BLaER1 (cell line): ENCODE data around the gene ARRB2.
A peak's percentile ranks its signal among the peaks of the same experiment; 100 is the strongest.

Experiments used
- H3K27ac ChIP-seq: shearing (Covaris generic); formaldehyde crosslinking; 2 replicates; pipeline ENCODE4 v1.8.1; 2022
- H3K27me3 ChIP-seq: shearing (Covaris generic); formaldehyde crosslinking; 2 replicates; pipeline ENCODE4 v1.8.1; 2022
- H3K36me3 ChIP-seq: shearing (Covaris generic); formaldehyde crosslinking; 2 replicates; pipeline ENCODE4 v1.8.1; 2022
- H3K4me1 ChIP-seq: shearing (Covaris generic); formaldehyde crosslinking; 2 replicates; pipeline ENCODE4 v1.8.1; 2022
- H3K4me2 ChIP-seq: shearing (Covaris generic); formaldehyde crosslinking; 2 replicates; pipeline ENCODE4 v1.8.1; 2022
- H3K4me3 ChIP-seq: shearing (Covaris generic); formaldehyde crosslinking; 2 replicates; pipeline ENCODE4 v1.8.1; 2022
- H3K9ac ChIP-seq: shearing (Covaris generic); formaldehyde crosslinking; 2 replicates; pipeline ENCODE4 v1.8.1; 2022
- H3K9me3 ChIP-seq: shearing (Covaris generic); formaldehyde crosslinking; 2 replicates; pipeline ENCODE4 v1.8.1; 2022
- H4K20me1 ChIP-seq: shearing (Covaris generic); formaldehyde crosslinking; 2 replicates; pipeline ENCODE4 v1.8.1; 2022
- Cebpa-rat ChIP-seq: shearing (Covaris generic); IDR thresholded peaks from 2 replicates; pipeline ENCODE4 v1.8.1; 2022

Gene ARRB2

DNA sequence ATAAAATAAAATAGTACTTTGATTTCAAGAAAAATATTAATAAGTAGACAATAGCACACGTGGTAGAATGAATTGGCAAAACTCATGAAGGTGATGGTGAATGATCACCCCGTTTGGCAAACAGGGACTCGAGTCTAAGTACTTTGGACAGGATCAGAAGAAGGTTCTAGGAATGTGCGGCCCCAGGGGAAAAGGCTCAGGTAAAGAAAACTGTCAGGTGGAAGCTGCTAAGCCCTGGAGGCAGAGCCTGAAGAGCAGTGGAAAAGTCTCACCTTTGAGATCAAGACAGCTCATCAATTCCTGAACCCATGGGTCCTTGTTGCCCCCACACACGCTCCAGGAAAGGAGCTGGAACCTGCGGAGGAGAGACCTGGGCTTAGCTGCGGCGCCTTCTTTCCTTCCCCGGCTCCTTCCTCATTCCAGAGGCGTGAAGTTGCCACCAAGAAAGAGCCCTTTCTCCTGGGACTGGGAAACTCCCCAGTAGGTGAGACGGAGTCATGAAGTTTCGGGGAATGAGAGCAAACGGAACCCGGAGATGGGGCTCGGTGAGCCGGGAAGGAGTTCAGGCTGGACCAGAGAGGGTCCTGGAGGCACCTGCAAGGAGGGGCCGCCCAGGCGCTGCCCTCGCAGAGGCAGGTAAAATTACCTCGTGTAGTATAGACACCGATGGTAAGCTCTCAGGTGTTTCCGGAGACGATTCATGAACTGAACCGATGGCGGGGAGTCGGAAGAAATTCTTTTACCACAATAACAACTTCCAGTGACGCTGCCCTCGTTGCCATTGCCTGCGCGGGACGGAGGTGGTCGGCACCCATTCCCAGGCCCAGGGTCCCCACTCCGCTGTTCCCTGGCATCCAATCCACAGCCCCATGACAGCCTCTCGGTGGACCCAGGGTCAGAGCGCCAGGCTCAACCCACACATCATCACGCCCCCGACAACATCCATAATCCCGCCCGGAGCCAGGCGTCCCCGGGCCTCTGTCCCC, 28.0 kb downstream of the ARRB2 start:
- TF ChIP-seq Cebpa-rat, result no peak
- H3K27ac ChIP-seq, result no peak overlapping the region
- H3K27me3 ChIP-seq, result peaks cover 76% of the 10 kb centered on the region
- H3K9ac ChIP-seq, result no peak overlapping the region
- peak overlapping the region; percentile 99 for H3K4me2 ChIP-seq
- H3K9me3 ChIP-seq, result no peaks in the 10 kb centered on the region
- H4K20me1 ChIP-seq, result peaks cover 28% of the 10 kb centered on the region
- H3K4me1 ChIP-seq, result peaks cover 45% of the 10 kb centered on the region
- peak overlapping the region; percentile 80 for H3K4me3 ChIP-seq
- H3K36me3 ChIP-seq, result no peaks in the 10 kb centered on the region

DNA sequence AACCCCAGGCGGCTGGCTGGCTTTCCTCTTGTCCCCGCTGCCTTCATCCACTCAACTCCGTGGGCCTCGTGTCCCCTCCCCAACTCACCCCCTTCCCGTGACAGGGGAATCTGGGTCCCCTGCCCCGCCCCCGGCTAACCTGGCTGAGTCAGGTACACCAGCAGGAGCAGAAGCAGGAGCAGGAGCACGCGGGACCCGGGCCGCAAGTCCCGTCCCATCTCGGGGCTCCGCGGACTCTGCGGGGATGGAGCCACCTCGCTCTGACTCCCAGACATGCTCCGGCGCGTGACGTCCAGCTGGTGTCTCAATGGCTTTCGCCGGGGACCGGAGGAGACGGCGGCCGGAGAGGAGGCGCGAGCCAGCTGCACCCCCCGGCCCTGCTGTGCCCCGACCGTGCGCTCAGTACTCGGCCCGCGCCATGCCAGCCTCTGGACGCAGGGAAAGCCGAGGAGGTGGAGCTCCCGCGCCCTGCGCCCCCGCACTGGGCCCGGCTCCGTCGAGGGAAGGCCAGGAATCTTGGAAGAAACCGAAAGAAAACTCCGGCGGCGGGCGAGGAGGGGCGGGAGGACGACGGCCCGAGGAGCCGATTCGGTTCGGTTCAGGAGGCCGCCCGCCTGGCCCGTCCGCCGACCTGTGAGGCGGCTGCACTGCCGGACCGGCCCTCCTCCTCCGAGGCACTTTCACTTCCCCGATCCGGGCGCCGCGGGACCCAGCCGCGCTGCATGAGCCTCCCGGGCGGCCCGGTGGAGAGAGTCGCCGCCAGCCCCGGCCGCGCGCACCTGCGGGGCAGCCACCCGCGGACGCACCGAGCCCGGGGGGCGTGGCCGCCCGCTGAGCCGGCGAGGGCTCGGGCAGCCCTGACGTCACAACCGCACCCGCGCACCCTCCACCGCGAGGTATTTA, 28.9 kb downstream of the ARRB2 start, which contains the start of the genes CXCL16 and ZMYND15:
CXCL16 (minus strand) TSS at position 807 of the 903 bp plus-strand sequence; CDS start at position 218, 589 bp downstream.
ZMYND15 (plus strand) TSS at position 712 of the 903 bp plus-strand sequence. CDS start 716 bp downstream, outside the sequence.
- H3K4me2 ChIP-seq, result peak within 1 kb of the TSS; percentile 99
- no peaks in the 10 kb centered on the region for H3K9me3 ChIP-seq
- H3K27ac ChIP-seq, result peak within 1 kb of the TSS; percentile 14; the same call in 1 of the 2 replicates
- H3K4me3 ChIP-seq, result peak within 1 kb of the TSS; percentile 80
- H3K36me3 ChIP-seq, result no peaks in the 10 kb centered on the region
- H3K9ac ChIP-seq, result peak within 1 kb of the TSS; percentile 66
- peaks cover 28% of the 10 kb centered on the region for H4K20me1 ChIP-seq
- peaks cover 48% of the 10 kb centered on the region for H3K4me1 ChIP-seq
- peaks cover 76% of the 10 kb centered on the region for H3K27me3 ChIP-seq
- no peak for TF ChIP-seq Cebpa-rat

DNA sequence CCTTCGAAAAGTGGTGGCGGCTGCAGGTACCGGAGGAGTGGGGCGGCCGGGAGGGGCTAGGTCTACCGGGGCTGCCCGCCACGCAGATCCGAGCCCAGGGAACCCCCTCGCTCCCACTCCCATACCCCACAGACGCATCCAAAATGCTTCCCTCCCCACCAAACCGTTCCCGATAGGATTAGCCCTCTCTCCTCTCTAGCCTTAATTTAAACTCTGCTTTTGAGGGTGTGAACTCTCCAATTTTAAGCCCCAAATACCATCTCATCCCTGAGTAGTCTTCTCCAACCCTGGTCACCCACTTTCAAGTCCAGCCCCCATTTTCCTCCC, 29.6 kb downstream of the ARRB2 start:
- no peak for TF ChIP-seq Cebpa-rat
- Histone ChIP-seq H3K9me3 (no peaks in the 10 kb centered on the region), H3K36me3 (no peaks in the 10 kb centered on the region), H3K4me1 (peaks cover 54% of the 10 kb centered on the region), H3K9ac (peak overlapping the region; percentile 66; the same call in 1 of the 2 replicates), H3K4me3 (peak overlapping the region; percentile 80), H3K27ac (no peak overlapping the region), H3K4me2 (peak overlapping the region; percentile 99), H4K20me1 (peaks cover 28% of the 10 kb centered on the region), H3K27me3 (peaks cover 76% of the 10 kb centered on the region)

DNA sequence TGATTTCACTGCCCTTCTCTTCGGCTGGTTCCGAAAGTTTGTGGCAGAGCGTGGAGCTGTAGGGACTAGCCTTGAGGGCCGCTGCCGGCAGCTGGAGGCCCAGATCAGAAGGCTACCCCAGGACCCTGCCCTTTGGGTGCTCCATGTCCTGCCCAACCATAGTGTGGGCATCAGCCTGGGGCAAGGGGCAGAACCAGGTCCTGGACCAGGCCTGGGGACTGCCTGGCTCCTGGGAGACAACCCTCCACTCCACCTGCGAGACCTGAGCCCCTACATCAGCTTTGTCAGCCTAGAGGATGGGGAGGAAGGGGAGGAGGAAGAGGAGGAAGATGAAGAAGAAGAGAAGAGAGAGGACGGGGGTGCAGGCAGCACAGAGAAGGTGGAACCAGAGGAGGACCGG, 30.2 kb downstream of the ARRB2 start:
- H3K4me3 ChIP-seq, result no peak overlapping the region
- peaks cover 74% of the 10 kb centered on the region for H3K27me3 ChIP-seq
- H3K36me3 ChIP-seq, result no peaks in the 10 kb centered on the region
- no peak overlapping the region for H3K9ac ChIP-seq
- no peak for TF ChIP-seq Cebpa-rat
- H3K9me3 ChIP-seq, result no peaks in the 10 kb centered on the region
- peaks cover 28% of the 10 kb centered on the region for H4K20me1 ChIP-seq
- H3K4me2 ChIP-seq, result no peak overlapping the region
- H3K27ac ChIP-seq, result no peak overlapping the region
- peaks cover 60% of the 10 kb centered on the region for H3K4me1 ChIP-seq

DNA sequence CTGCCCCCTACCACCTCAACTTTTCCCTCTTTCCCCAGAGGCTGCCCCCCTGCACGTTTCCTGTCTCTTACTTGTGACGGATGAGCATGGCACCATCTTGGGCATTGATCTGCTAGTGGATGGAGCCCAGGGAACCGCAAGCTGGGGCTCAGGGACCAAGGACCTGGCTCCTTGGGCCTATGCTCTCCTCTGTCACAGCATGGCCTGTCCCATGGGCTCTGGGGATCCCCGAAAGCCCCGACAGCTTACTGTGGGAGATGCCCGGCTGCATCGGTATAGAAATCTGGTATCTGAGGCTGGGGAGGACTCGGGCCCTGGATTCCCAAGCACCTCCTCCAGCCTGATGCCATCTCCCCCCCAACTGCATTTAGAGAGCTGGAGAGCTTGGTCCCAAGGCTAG, 31.1 kb downstream of the ARRB2 start:
- H3K4me3 ChIP-seq, result no peak overlapping the region
- H3K27ac ChIP-seq, result no peak overlapping the region
- peaks cover 59% of the 10 kb centered on the region for H3K4me1 ChIP-seq
- H3K9me3 ChIP-seq, result no peaks in the 10 kb centered on the region
- no peaks in the 10 kb centered on the region for H3K36me3 ChIP-seq
- no peak overlapping the region for H3K9ac ChIP-seq
- TF ChIP-seq Cebpa-rat, result no peak
- H4K20me1 ChIP-seq, result peaks cover 28% of the 10 kb centered on the region
- H3K4me2 ChIP-seq, result no peak overlapping the region
- H3K27me3 ChIP-seq, result peaks cover 64% of the 10 kb centered on the region

DNA sequence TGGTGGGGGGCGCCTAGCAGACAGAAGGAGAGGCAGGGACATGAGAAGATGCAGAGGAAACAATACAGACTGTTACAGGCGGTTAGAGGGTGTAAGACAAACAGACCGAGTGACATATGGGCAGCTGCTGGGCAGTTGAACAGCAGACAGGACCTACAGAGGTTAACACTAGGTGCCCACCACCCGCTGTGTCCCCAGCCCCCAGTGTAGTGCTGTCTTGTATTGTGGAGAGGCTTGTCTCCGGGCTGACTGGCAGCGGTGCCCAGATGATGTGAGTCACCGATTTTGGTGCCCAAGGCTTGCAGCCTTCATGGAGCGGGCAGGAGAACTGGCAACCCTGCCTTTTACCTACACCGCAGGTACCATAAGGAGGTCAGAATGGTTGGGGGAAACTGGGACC, 31.7 kb downstream of the ARRB2 start:
- Histone ChIP-seq H3K27ac (no peak overlapping the region), H3K27me3 (peaks cover 58% of the 10 kb centered on the region), H3K9ac (no peak overlapping the region), H3K4me2 (peak overlapping the region; percentile 68), H3K4me3 (no peak overlapping the region), H4K20me1 (peaks cover 28% of the 10 kb centered on the region), H3K4me1 (peaks cover 65% of the 10 kb centered on the region), H3K36me3 (no peaks in the 10 kb centered on the region), H3K9me3 (no peaks in the 10 kb centered on the region)
- TF ChIP-seq Cebpa-rat, result no peak

DNA sequence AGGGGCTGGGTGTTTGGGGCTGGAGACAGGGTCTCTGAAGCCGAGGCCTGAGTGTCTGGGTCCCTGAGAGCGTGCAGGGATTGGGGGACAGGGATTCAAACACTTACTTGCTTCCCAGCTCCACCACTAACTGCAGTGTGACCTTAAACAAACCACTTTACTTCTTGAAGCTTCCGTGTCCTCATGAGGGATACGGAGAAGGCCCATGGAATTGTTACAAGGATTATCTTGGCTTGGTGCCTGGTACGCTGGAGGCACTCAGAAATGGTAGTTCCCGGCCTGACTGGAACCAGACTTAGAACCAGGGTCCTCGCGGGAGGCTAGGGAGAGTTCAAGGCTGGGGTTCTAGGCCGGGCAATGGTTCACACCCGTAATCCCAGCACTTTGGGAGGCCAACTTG, 32.2 kb downstream of the ARRB2 start:
- Histone ChIP-seq H4K20me1 (peaks cover 28% of the 10 kb centered on the region), H3K4me1 (peaks cover 70% of the 10 kb centered on the region), H3K9me3 (no peaks in the 10 kb centered on the region), H3K36me3 (no peaks in the 10 kb centered on the region), H3K27me3 (peaks cover 53% of the 10 kb centered on the region), H3K4me2 (peak overlapping the region; percentile 68), H3K4me3 (no peak overlapping the region), H3K9ac (no peak overlapping the region), H3K27ac (no peak overlapping the region)
- TF ChIP-seq Cebpa-rat, result no peak

DNA sequence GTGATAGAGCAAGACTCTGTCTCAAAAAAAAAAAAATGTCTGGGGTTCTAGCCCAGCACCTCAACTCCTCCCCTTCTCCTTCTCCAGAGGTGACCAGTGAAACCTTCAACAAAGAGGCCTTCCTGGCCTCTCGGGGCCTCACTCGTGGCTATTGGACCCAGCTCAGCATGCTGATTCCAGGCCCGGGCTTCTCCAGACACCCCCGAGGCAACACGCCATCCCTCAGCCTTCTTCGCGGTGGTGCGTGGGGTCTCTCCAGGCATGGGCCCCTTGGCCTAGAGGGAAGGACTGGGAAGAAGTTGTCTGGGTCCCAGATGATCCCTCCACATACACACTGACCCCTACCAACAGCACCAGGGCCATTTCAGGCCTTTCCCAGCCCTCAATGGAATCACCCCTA, 32.8 kb downstream of the ARRB2 start:
- H3K27me3 ChIP-seq, result peaks cover 47% of the 10 kb centered on the region
- TF ChIP-seq Cebpa-rat, result no peak
- no peaks in the 10 kb centered on the region for H3K36me3 ChIP-seq
- peaks cover 25% of the 10 kb centered on the region for H4K20me1 ChIP-seq
- H3K4me3 ChIP-seq, result no peak overlapping the region
- peaks cover 74% of the 10 kb centered on the region for H3K4me1 ChIP-seq
- H3K27ac ChIP-seq, result no peak overlapping the region
- H3K9ac ChIP-seq, result no peak overlapping the region
- H3K4me2 ChIP-seq, result peak overlapping the region; percentile 68
- no peaks in the 10 kb centered on the region for H3K9me3 ChIP-seq

DNA sequence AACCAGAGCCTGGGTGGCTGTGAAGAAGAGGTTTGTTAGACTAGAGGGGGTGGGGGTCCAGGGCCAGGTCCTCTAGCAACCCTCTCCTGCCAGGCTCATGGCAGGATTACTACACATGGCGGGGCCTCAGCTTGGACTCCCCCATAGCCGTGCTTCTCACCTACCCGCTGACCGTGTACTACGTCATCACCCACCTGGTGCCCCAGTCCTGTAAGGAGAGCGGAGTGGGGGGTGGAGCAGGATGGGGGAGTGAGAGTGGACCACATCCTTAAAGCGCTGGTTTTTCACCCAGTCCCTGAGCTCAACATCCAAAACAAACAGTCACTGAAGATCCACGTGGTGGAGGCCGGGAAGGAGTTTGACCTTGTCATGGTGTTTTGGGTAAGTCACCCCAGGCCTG, 33.5 kb downstream of the ARRB2 start:
- Histone ChIP-seq H3K9me3 (no peaks in the 10 kb centered on the region), H3K4me3 (no peak overlapping the region), H4K20me1 (peaks cover 19% of the 10 kb centered on the region), H3K36me3 (no peaks in the 10 kb centered on the region), H3K9ac (no peak overlapping the region), H3K4me1 (peaks cover 74% of the 10 kb centered on the region), H3K27me3 (peaks cover 40% of the 10 kb centered on the region), H3K27ac (no peak overlapping the region), H3K4me2 (peak overlapping the region; percentile 68; the same call in 1 of the 2 replicates)
- TF ChIP-seq Cebpa-rat, result no peak
